Measurements from ENCODE around the gene GRAP2. TPM values are rescaled to one million over a fixed set of nuclear protein-coding genes. Genes with fewer than 3 reads are reported as not detected.
A peak's percentile ranks its signal among the peaks of the same experiment; 100 is the strongest.
"Not testable (repeated sequence)": the region's sequence is repeated elsewhere in the genome, so short reads cannot be mapped to it uniquely, and the experiment has no call there.

The GRAP2 gene
- total and polyA plus RNA-seq, 8 donors: 0.42 to 1.3 (median 0.79) TPM

- Histone ChIP-seq H3K9me3 (no peaks in the 10 kb centered on the region), H3K4me3 (no peak overlapping the region), H3K27me3 (no peaks in the 10 kb centered on the region), H3K36me3 (no peaks in the 10 kb centered on the region), H3K27ac (no peak overlapping the region), H3K4me1 (peaks cover 0 to 5% (median 4%) of the 10 kb centered on the region in 3 donors)
- TF ChIP-seq CTCF (IDR thresholded peaks at IDR 0.05): no peak
- 51 to 60% methylated on average over 1 of the region's 1 CpG for WGBS, 2 donors
- ATAC-seq (no peak), FAIRE-seq (no peak), DNase-seq (no peak)
- intact Hi-C loops (cut with DNase I): no loop called here
Observed at GRCh38 chr22:39873965-39874364, 26.9 kb upstream of the GRAP2 start.

GRCh38 chr22:39875176-39875885 lies 25.6 kb upstream of the GRAP2 start:
- ATAC-seq: peak in 1 of 4 donors; percentile 49
- FAIRE-seq; DNase-seq; H3K27me3 ChIP-seq; H3K4me3 ChIP-seq; H3K9me3 ChIP-seq; H3K27ac ChIP-seq; H3K4me1 ChIP-seq; H3K36me3 ChIP-seq; intact Hi-C loops (cut with DNase I): not testable (repeated sequence)
- WGBS, 2 donors: 75 to 77% methylated on average over 31 to 42 of the region's 42 CpGs

DNA sequence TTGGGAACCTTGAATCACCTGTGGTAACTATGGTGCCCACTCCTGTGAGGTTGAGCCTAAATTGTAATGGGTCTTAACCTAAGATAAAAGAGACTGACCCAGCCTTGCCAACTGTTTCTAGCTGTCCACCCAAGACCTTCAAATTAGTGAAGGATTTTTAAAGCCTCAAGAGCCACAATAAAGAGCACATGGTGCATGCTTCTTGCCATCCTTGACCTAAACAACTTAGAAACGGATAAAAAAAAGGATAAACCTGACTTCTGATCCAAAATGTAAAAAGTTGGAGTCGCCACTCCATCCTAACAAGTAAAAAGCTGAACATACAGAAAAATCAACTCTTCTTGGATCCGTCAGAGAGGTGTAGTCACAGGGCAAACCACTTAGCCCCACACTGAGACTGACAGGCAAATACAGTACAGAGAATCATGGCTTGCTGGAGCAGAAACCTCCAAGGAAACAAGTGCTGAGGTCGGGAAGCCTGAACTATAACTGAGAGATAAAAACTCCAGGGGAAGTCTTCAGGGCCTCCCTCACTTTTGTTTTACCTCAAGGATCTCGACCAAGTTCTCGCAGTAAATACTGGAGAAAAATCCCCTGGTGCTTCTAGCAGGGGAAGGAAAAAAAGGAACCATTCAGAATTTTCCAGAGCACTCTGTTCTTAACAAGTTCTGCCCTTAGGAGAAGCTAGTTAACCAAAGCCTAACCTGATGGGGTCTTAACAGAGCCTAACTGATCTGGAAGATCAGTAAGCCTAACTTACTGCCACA lies 23.6 kb upstream of the GRAP2 start:
- H3K36me3 ChIP-seq: no peaks in the 10 kb centered on the region
- no peaks in the 10 kb centered on the region for H3K4me1 ChIP-seq
- no peaks in the 10 kb centered on the region for H3K27me3 ChIP-seq
- 67 to 74% methylated on average over 6 of the region's 6 CpGs for WGBS, 2 donors
- intact Hi-C loops (cut with DNase I): no loop called here
- ATAC-seq (no peak), FAIRE-seq (no peak), DNase-seq (no peak)
- no peak overlapping the region for H3K4me3 ChIP-seq
- H3K9me3 ChIP-seq: no peaks in the 10 kb centered on the region
- no peak overlapping the region for H3K27ac ChIP-seq
- TF ChIP-seq CTCF (IDR thresholded peaks at IDR 0.05): no peak

GRCh38 chr22:39880722-39881121 lies 20.2 kb upstream of the GRAP2 start:
- intact Hi-C loops (cut with DNase I): no loop called here
- H3K27me3 ChIP-seq: no peaks in the 10 kb centered on the region
- FAIRE-seq (no peak), DNase-seq (no peak), ATAC-seq (no peak)
- no peak for TF ChIP-seq CTCF (IDR thresholded peaks at IDR 0.05)
- no peak overlapping the region for H3K27ac ChIP-seq
- no peaks in the 10 kb centered on the region for H3K36me3 ChIP-seq
- H3K9me3 ChIP-seq: no peaks in the 10 kb centered on the region
- H3K4me3 ChIP-seq: no peak overlapping the region
- H3K4me1 ChIP-seq: no peaks in the 10 kb centered on the region

DNA sequence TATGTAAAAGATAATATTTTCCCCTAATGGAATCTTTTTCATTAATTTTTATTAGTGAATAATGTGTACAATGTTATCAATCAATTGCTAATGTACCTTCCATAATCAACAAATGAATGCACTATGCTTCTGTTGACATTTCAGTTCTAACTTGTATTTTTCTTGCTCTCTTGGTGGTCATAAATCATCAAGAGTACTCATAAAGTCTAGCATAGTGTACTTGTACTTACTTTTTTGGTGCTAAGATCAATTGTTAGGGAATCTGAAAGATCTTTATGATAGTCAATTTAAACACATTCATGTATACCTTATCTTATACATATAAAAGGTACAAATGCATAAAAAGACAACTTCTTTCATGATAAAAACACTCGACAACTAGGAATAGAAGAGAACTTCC lies 17.8 kb upstream of the GRAP2 start:
- Histone ChIP-seq H3K9me3 (no peaks in the 10 kb centered on the region), H3K4me1 (no peaks in the 10 kb centered on the region), H3K27me3 (no peaks in the 10 kb centered on the region), H3K27ac (no peak overlapping the region), H3K36me3 (no peaks in the 10 kb centered on the region), H3K4me3 (no peak overlapping the region)
- 78 to 80% methylated on average over 1 of the region's 1 CpG for WGBS, 2 donors
- intact Hi-C loops (cut with DNase I): no loop called here
- no peak for DNase-seq
- no peak for TF ChIP-seq CTCF (IDR thresholded peaks at IDR 0.05)
- no peak for FAIRE-seq
- ATAC-seq: no peak

DNA sequence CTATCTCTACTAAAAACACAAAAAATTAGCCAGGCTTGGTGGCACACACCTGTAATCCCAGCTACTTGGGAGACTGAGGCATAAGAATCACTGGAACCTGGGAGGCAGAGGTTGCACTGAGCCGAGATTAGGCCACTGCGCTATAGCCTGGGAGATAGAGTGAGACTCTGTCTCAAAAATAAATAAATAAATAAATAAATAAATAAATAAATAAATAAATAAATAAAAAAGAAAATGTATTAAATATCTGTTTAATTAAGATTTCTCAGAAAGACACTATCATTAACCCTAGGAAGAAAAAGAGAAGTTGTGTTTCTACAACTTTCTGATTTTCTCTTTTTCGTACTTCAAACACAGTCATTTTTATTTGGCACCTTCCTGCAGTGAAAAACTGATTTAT lies 11.0 kb upstream of the GRAP2 start:
- H3K4me1 ChIP-seq; H3K27ac ChIP-seq; H3K4me3 ChIP-seq; H3K9me3 ChIP-seq; H3K36me3 ChIP-seq; intact Hi-C loops (cut with DNase I); ATAC-seq; FAIRE-seq; H3K27me3 ChIP-seq; DNase-seq: not testable (repeated sequence)
- WGBS, 2 donors: 78 to 98% methylated on average over 3 of the region's 3 CpGs
